ENCODE data around the gene TXNDC5. TPM values are rescaled to one million over a fixed set of nuclear protein-coding genes. Genes with fewer than 3 reads are reported as not detected.
A peak's percentile ranks its signal among the peaks of the same experiment; 100 is the strongest.

Gene TXNDC5
- 100 to 1,000 TPM in 2 of 4 donors, 10 to 100 TPM in 2; 51.9 to 125 (median 104) TPM for total RNA-seq

DNA sequence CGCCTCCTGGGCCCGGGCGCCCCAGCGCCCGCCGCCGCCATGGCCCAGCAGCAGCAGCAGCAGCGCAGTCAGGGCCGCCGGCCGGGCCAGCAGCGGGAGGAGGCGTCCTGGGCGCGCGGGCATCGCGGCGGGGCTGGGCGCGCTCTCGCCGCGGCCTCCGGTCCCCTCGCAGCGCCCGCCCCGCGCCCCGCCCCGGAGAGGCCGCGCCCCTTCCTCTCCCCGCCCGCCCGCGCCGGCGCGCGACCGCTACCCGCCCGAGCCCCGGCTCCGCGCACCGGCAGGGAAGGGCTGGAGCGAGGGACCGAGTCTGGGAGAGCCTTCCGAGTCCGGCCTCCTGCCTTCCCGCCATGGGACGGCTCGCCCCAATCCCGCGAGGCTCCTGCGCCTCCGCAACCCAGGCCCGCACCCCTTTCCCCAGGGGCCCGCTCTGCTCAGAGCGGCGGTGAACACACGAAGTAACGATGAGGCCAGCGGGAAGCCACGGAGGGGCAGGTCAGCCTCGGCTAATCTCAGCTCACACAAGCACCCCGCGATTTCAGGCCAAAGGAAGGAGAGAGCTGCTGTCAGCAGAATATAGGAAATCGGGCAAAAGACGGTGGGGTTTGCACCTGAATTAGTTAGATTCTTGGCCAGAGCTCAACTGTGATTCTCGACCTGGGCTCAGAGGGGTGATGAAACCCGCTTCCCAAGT lies at the start of gene TXNDC5:
Gene TXNDC5 (minus strand): TSS at position 135 of the 691 bp plus-strand sequence. CDS start 12 bp downstream, at position 123.
- DNase-seq, result no peak
- no peaks in the 10 kb centered on the region for H3K36me3 ChIP-seq
- H3K4me3 ChIP-seq, result peak within 1 kb of the TSS; percentile 74 to 97 (median 92)
- intact Hi-C loops (cut with DNase I), result no loop called here
- no peaks in the 10 kb centered on the region for H3K9me3 ChIP-seq
- H3K4me1 ChIP-seq, result peaks cover 16 to 36% (median 26%) of the 10 kb centered on the region in 3 donors
- H3K27me3 ChIP-seq, result peaks cover 0 to 9% (median 0%) of the 10 kb centered on the region in 4 donors
- peak within 1 kb of the TSS; percentile 84 to 91 (median 89) for H3K27ac ChIP-seq
- 40% methylated on average over 4 of the region's 75 CpGs; no CpG with 5 or more reads in 1 of the 2 donors for WGBS, 2 donors
- TF ChIP-seq POLR2A (IDR thresholded peaks at IDR 0.05), result peak in 2 of 4 donors; percentile 7 to 46
- TF ChIP-seq, protein P1, sequence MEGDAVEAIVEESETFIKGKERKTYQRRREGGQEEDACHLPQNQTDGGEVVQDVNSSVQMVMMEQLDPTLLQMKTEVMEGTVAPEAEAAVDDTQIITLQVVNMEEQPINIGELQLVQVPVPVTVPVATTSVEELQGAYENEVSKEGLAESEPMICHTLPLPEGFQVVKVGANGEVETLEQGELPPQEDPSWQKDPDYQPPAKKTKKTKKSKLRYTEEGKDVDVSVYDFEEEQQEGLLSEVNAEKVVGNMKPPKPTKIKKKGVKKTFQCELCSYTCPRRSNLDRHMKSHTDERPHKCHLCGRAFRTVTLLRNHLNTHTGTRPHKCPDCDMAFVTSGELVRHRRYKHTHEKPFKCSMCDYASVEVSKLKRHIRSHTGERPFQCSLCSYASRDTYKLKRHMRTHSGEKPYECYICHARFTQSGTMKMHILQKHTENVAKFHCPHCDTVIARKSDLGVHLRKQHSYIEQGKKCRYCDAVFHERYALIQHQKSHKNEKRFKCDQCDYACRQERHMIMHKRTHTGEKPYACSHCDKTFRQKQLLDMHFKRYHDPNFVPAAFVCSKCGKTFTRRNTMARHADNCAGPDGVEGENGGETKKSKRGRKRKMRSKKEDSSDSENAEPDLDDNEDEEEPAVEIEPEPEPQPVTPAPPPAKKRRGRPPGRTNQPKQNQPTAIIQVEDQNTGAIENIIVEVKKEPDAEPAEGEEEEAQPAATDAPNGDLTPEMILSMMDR (IDR thresholded peaks at IDR 0.05), result no peak

DNA sequence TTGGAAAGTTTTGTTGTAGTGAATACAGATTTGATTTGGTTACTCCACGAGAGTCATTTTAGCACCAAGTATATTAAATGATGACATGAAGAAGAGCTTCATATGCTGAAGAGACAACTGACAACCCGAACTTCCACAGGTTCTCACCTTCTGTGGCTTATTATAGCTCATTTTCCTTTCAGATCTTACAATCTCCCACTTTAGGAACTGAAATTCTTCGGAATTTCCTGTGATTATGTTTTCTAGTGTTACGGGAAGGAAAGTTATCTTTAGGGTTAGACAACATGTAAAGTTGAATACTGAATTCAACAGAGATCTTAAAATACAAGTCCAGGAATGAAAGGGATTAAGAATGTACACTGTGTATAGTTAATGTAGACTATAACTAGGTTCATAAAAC lies 49.6 kb upstream of the TXNDC5 start:
- Histone ChIP-seq H3K36me3 (no peaks in the 10 kb centered on the region), H3K9me3 (no peaks in the 10 kb centered on the region), H3K4me1 (no peaks in the 10 kb centered on the region), H3K27me3 (no peaks in the 10 kb centered on the region), H3K4me3 (no peak overlapping the region), H3K27ac (no peak overlapping the region)
- no peak for TF ChIP-seq POLR2A (IDR thresholded peaks at IDR 0.05)
- TF ChIP-seq, protein P1 (IDR thresholded peaks at IDR 0.05), result no peak
- intact Hi-C loops (cut with DNase I), result no loop called here
- DNase-seq, result no peak
- 54 to 56% methylated on average over 4 of the region's 4 CpGs for WGBS, 2 donors

DNA sequence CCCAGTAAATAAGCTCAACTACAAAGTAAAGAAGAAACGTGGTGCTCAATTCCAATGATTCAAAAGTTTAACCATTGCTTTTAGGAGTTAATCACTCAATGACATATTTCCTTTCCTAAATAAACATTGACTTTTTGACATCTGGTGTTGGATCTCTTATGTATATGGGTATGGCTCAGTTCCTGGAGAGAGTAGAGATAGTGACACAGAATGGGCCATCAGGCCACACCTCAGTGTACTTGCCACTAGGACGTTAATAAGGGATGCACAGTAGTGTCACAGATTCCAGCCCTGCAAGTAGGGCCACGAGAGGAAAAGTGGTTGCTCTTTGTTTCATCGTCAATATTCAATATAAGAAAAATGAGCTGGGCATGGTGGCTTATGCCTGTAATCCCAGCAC lies 48.9 kb upstream of the TXNDC5 start:
- TF ChIP-seq, protein P1 (IDR thresholded peaks at IDR 0.05), result no peak
- no peak for TF ChIP-seq POLR2A (IDR thresholded peaks at IDR 0.05)
- no peak overlapping the region for H3K27ac ChIP-seq
- 48 to 74% methylated on average over 4 of the region's 4 CpGs for WGBS, 2 donors
- no peaks in the 10 kb centered on the region for H3K27me3 ChIP-seq
- intact Hi-C loops (cut with DNase I), result no loop called here
- no peak overlapping the region for H3K4me3 ChIP-seq
- H3K36me3 ChIP-seq, result no peaks in the 10 kb centered on the region
- no peaks in the 10 kb centered on the region for H3K4me1 ChIP-seq
- H3K9me3 ChIP-seq, result no peaks in the 10 kb centered on the region
- DNase-seq, result no peak

DNA sequence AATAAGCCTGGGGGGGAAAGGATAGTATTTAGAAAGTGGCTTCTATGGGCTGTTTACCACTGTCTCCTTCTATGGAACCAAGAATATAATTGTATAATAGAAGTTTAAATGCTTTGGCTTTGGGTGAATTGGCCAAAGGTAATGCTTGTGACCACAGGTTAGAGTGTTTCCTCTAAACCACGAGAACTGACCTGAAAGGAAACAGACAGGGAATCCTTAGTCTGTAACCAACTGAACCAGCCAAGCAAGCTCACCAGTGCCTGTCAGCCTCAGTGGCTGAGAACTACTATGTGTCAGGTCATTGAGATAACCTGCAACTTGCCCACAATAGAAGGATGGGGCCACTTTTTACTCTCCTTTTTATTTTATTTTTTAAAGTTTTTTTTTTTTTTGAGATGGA lies 47.9 kb upstream of the TXNDC5 start:
- no peaks in the 10 kb centered on the region for H3K9me3 ChIP-seq
- no peaks in the 10 kb centered on the region for H3K27me3 ChIP-seq
- TF ChIP-seq POLR2A (IDR thresholded peaks at IDR 0.05), result no peak
- TF ChIP-seq, protein P1 (IDR thresholded peaks at IDR 0.05), result no peak
- no peak for DNase-seq
- H3K36me3 ChIP-seq, result no peaks in the 10 kb centered on the region
- no peak overlapping the region for H3K27ac ChIP-seq
- no peaks in the 10 kb centered on the region for H3K4me1 ChIP-seq
- 43 to 77% methylated on average over 1 of the region's 1 CpG for WGBS, 2 donors
- no peak overlapping the region for H3K4me3 ChIP-seq
- intact Hi-C loops (cut with DNase I), result no loop called here

DNA sequence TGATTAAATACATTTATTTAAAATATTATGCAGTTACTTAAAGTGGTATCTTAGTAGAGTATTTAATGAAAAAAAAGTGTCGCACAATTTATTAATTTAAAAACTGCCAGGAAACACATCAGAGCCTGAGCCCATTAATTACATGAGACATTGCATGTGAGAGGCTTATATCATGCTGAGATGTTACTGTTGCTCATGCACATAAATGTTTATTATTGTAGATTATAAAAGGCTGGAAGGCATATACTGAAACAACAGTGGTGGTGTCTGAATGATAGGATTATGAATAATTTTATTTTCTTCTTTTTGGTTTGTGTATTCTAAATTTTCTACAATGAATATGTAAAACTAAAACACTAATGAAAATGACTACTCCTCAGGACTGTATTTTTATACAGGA lies 45.7 kb upstream of the TXNDC5 start:
- Histone ChIP-seq H3K27me3 (no peaks in the 10 kb centered on the region), H3K27ac (no peak overlapping the region), H3K4me3 (no peak overlapping the region), H3K9me3 (no peaks in the 10 kb centered on the region), H3K4me1 (no peaks in the 10 kb centered on the region), H3K36me3 (no peaks in the 10 kb centered on the region)
- intact Hi-C loops (cut with DNase I), result no loop called here
- TF ChIP-seq POLR2A (IDR thresholded peaks at IDR 0.05), result no peak
- TF ChIP-seq, protein P1 (IDR thresholded peaks at IDR 0.05), result no peak
- 96 to 100% methylated on average over 1 of the region's 1 CpG for WGBS, 2 donors
- no peak for DNase-seq

Data from esophagus squamous epithelium (tissue), 5 donors.